H9 (cell line): Measurements from ENCODE around the gene CCDC88C. TPM values are rescaled to one million over a fixed set of nuclear protein-coding genes. Genes with fewer than 3 reads are reported as not detected.

Experiments used
- DNase-seq: peaks from one replicate; pipeline ENCODE4 v3.0.0-alpha.2; 2017
- H2AFZ ChIP-seq: one replicate; pipeline ENCODE4 v1.6.1; 2013; ENCODE audit warnings: mild to moderate bottlenecking, low read length, control low read depth, moderate library complexity
- H2AK5ac ChIP-seq: 2 replicates; pipeline ENCODE4 v1.6.1; 2013; ENCODE audit warnings: low read length, control low read depth, mixed read lengths; ENCODE audit not compliant: insufficient read length
- H2BK120ac ChIP-seq: one replicate; pipeline ENCODE4 v1.6.1; 2013; ENCODE audit warnings: low read depth, mild to moderate bottlenecking, low read length, control low read depth, inconsistent platforms; ENCODE audit not compliant: poor library complexity, severe bottlenecking
- H2BK12ac ChIP-seq: 2 replicates; pipeline ENCODE4 v1.6.1; 2013; ENCODE audit warnings: low read length, control low read depth, mixed read lengths, low read depth; ENCODE audit not compliant: insufficient read length
- H2BK15ac ChIP-seq: 2 replicates; pipeline ENCODE4 v1.6.1; 2013; ENCODE audit warnings: low read depth, low read length, control low read depth
- H2BK20ac ChIP-seq: one replicate; pipeline ENCODE4 v1.6.1; 2013; ENCODE audit warnings: low read depth, mild to moderate bottlenecking, low read length, control low read depth, inconsistent platforms; ENCODE audit not compliant: poor library complexity, severe bottlenecking
- H2BK5ac ChIP-seq: 2 replicates; pipeline ENCODE4 v1.6.1; 2013; ENCODE audit warnings: low read length, control low read depth, mixed read lengths; ENCODE audit not compliant: insufficient read length
- H3K14ac ChIP-seq: 2 replicates; pipeline ENCODE4 v1.6.1; 2013; ENCODE audit warnings: low read length, control low read depth; ENCODE audit not compliant: insufficient read depth
- H3K18ac ChIP-seq: 2 replicates; pipeline ENCODE4 v1.6.1; 2013; ENCODE audit warnings: low read depth, mild to moderate bottlenecking, mixed read lengths, low read length, control low read depth; ENCODE audit not compliant: insufficient read length
- H3K23ac ChIP-seq: 2 replicates; pipeline ENCODE4 v1.6.1; 2013; ENCODE audit warnings: low read length, control low read depth, mixed read lengths, low read depth; ENCODE audit not compliant: insufficient read length
- H3K23me2 ChIP-seq: 2 replicates; pipeline ENCODE4 v1.6.1; 2013; ENCODE audit warnings: low read depth, mild to moderate bottlenecking, mixed read lengths, low read length, control low read depth; ENCODE audit not compliant: insufficient read length, poor library complexity, severe bottlenecking
- H3K27ac ChIP-seq: 2 replicates; pipeline ENCODE4 v1.5.1; 2013; ENCODE audit warnings: low read length, control low read depth, mixed read lengths, low read depth; ENCODE audit not compliant: insufficient read length
- H3K27me3 ChIP-seq: 2 replicates; pipeline ENCODE4 v1.6.1; 2013; ENCODE audit warnings: low read length, control low read depth, inconsistent platforms; ENCODE audit not compliant: insufficient read depth
- H3K4ac ChIP-seq: 2 replicates; pipeline ENCODE4 v1.6.1; 2013; ENCODE audit warnings: low read depth, mild to moderate bottlenecking, control low read depth, inconsistent platforms, low read length, moderate library complexity
- H3K4me1 ChIP-seq: 2 replicates; pipeline ENCODE4 v1.6.1; 2013; ENCODE audit warnings: low read length, control low read depth, inconsistent platforms; ENCODE audit not compliant: insufficient read depth
- H3K4me2 ChIP-seq: 2 replicates; pipeline ENCODE4 v1.6.1; 2013; ENCODE audit warnings: low read length, control low read depth, mixed read lengths; ENCODE audit not compliant: insufficient read length, insufficient read depth
- H3K56ac ChIP-seq: 2 replicates; pipeline ENCODE4 v1.6.1; 2013; ENCODE audit warnings: low read depth, mild to moderate bottlenecking, mixed read lengths, low read length, control low read depth; ENCODE audit not compliant: insufficient read length
- H3K79me1 ChIP-seq: 2 replicates; pipeline ENCODE4 v1.6.1; 2013; ENCODE audit warnings: low read depth, mild to moderate bottlenecking, moderate library complexity, low read length, control low read depth, inconsistent platforms; ENCODE audit not compliant: insufficient read depth, poor library complexity, severe bottlenecking
- H3K79me2 ChIP-seq: 2 replicates; pipeline ENCODE4 v1.6.1; 2013; ENCODE audit warnings: low read length, control low read depth, inconsistent platforms; ENCODE audit not compliant: insufficient read depth
- H3K9ac ChIP-seq: 2 replicates; pipeline ENCODE4 v1.6.1; 2013; ENCODE audit warnings: low read length, control low read depth, mixed read lengths; ENCODE audit not compliant: insufficient read length; ENCODE audit errors: extremely low read depth
- H3K9me3 ChIP-seq: one replicate; pipeline ENCODE4 v1.6.1; 2013; ENCODE audit warnings: low read depth, low read length, inconsistent platforms; ENCODE audit not compliant: control insufficient read depth
- H3T11ph ChIP-seq: one replicate; pipeline ENCODE4 v1.6.1; 2013; ENCODE audit warnings: mild to moderate bottlenecking, low read length, control low read depth, inconsistent platforms
- H4K20me1 ChIP-seq: one replicate; pipeline ENCODE4 v1.6.1; 2013; ENCODE audit not compliant: control insufficient read depth, insufficient read length, insufficient read depth
- H4K5ac ChIP-seq: 2 replicates; pipeline ENCODE4 v1.6.1; 2013; ENCODE audit warnings: low read depth, mild to moderate bottlenecking, mixed read lengths, low read length, control low read depth; ENCODE audit not compliant: insufficient read length
- H4K8ac ChIP-seq: replicated peaks from 2 replicates; pipeline ENCODE4 v1.6.1; 2013; ENCODE audit warnings: low read length, control low read depth, mixed read lengths, low read depth; ENCODE audit not compliant: insufficient read length
- H4K91ac ChIP-seq: 2 replicates; pipeline ENCODE4 v1.6.1; 2013; ENCODE audit warnings: low read depth, mild to moderate bottlenecking, moderate library complexity, mixed read lengths, low read length, control low read depth; ENCODE audit not compliant: insufficient read length
- H3K27ac Mint-ChIP-seq, 3 experiments: 2 replicates in 2 of 3; 3 replicates in 1 of 3; pipeline ENCODE4 v1.8.0; 2020 to 2021; ENCODE audit warnings: mixed read lengths in 3 of 3, mild to moderate bottlenecking in 1 of 3, moderate library complexity in 1 of 3
- H3K27me3 Mint-ChIP-seq: 2 replicates; pipeline ENCODE4 v1.8.0; 2021; ENCODE audit warnings: low read depth, mild to moderate bottlenecking, moderate library complexity, mixed read lengths
- H3K36me3 Mint-ChIP-seq, 3 experiments: 2 replicates in 2 of 3; 3 replicates in 1 of 3; pipeline ENCODE4 v1.8.0; 2020 to 2021; ENCODE audit warnings: low read depth in 3 of 3, mixed read lengths in 3 of 3; ENCODE audit not compliant: insufficient read depth in 1 of 3
- H3K4me1 Mint-ChIP-seq, 2 experiments: 2 replicates each; pipeline ENCODE4 v1.8.0; 2020; ENCODE audit warnings: mixed read lengths in 2 of 2
- H3K4me3 Mint-ChIP-seq, 2 experiments: 2 replicates in 1 of 2; 3 replicates in 1 of 2; pipeline ENCODE4 v1.8.0; 2020 to 2021; ENCODE audit warnings: mild to moderate bottlenecking in 2 of 2, mixed read lengths in 2 of 2, moderate library complexity in 1 of 2
- H3K9me3 Mint-ChIP-seq, 2 experiments: 2 replicates in 1 of 2; 3 replicates in 1 of 2; pipeline ENCODE4 v1.8.0; 2020; ENCODE audit warnings: mild to moderate bottlenecking in 2 of 2, mixed read lengths in 2 of 2, moderate library complexity in 1 of 2
- WGBS: extraction: QIAGEN DNeasy Blood & Tissue Kit; methylation state at CpG from one replicate; pipeline ENCODE4 v1.1.7; 2013; ENCODE audit warnings: missing lambda C conversion rate, low lambda C conversion rate, mixed read lengths; ENCODE audit not compliant: insufficient read length; ENCODE audit errors: extremely low coverage; 5-methylcytosine and 5-hydroxymethylcytosine counted together
- total RNA-seq: library from RNA; stranded (reverse); gene quantifications from 2 replicates; pipeline ENCODE4 v1.2.1, GENCODE V29; 2021
- TF ChIP-seq, protein P1 (sequence below): fragments of 200-600 bp; sonication (generic); conservative IDR thresholded peaks from 3 replicates; pipeline ENCODE4 v1.8.0; 2021; ENCODE audit warnings: antibody characterized with exemption, mild to moderate bottlenecking

Gene CCDC88C
- total RNA-seq, 1 experiment from 2014 or later, result 52.4 TPM

DNA sequence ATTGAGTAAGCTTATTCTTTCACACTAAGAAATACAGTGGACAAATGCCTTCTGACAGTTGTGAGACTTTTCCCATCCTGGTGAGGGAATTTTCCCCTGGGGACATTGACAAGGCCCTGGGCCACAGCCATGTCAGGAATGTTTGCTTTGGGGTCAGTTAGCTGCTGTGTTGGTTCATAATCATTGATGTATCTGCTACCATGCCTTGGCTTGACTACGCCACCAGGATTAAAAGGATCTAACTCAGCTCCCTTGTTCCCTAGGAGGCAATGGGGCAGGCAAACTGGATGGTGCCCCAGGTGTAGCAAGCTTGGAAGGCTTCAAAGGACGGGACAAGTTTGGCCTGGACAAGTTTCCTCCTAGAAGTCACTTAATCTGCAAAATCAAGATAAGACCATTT lies 3.1 kb upstream of the CCDC88C start:
- no peak overlapping the region for H3K4me2 ChIP-seq
- no peak overlapping the region for H3K27ac ChIP-seq
- no peak overlapping the region for H4K5ac ChIP-seq
- no peak overlapping the region for H3T11ph ChIP-seq
- no peak overlapping the region for H3K18ac ChIP-seq
- no peak overlapping the region for H2BK20ac ChIP-seq
- no peak overlapping the region for H4K8ac ChIP-seq
- no peak overlapping the region for H2AFZ ChIP-seq
- no peak overlapping the region for H3K9ac ChIP-seq
- no peaks in the 10 kb centered on the region for H4K20me1 ChIP-seq
- H2AK5ac ChIP-seq, result no peak overlapping the region
- H3K23me2 ChIP-seq, result peaks cover 9% of the 10 kb centered on the region
- H4K91ac ChIP-seq, result no peak overlapping the region
- H3K23ac ChIP-seq, result no peak overlapping the region
- Mint-ChIP-seq H3K27ac (no peak overlapping the region), H3K4me3 (no peak overlapping the region), H3K27me3 (peaks cover 3% of the 10 kb centered on the region), H3K4me1 (peaks cover 14 to 20% of the 10 kb centered on the region in 2 experiments), H3K36me3 (peaks cover 2 to 9% (median 3%) of the 10 kb centered on the region in 3 experiments; a peak in 5 of 7 replicates), H3K9me3 (peaks cover 5 to 7% of the 10 kb centered on the region in 2 experiments; a peak in 2 of 5 replicates)
- no peak overlapping the region for H2BK12ac ChIP-seq
- no peaks in the 10 kb centered on the region for H3K79me1 ChIP-seq
- no peak overlapping the region for H2BK5ac ChIP-seq
- no peak overlapping the region for H3K4ac ChIP-seq
- peaks cover 11% of the 10 kb centered on the region for H3K9me3 ChIP-seq
- TF ChIP-seq, protein P1, sequence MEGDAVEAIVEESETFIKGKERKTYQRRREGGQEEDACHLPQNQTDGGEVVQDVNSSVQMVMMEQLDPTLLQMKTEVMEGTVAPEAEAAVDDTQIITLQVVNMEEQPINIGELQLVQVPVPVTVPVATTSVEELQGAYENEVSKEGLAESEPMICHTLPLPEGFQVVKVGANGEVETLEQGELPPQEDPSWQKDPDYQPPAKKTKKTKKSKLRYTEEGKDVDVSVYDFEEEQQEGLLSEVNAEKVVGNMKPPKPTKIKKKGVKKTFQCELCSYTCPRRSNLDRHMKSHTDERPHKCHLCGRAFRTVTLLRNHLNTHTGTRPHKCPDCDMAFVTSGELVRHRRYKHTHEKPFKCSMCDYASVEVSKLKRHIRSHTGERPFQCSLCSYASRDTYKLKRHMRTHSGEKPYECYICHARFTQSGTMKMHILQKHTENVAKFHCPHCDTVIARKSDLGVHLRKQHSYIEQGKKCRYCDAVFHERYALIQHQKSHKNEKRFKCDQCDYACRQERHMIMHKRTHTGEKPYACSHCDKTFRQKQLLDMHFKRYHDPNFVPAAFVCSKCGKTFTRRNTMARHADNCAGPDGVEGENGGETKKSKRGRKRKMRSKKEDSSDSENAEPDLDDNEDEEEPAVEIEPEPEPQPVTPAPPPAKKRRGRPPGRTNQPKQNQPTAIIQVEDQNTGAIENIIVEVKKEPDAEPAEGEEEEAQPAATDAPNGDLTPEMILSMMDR, result no peak
- no CpG with 5 or more reads among the region's 2 CpGs for WGBS
- H3K27me3 ChIP-seq, result no peaks in the 10 kb centered on the region
- H3K4me1 ChIP-seq, result peaks cover 2% of the 10 kb centered on the region; the same call in 1 of the 2 replicates
- no peak overlapping the region for H3K14ac ChIP-seq
- DNase-seq, result no peak
- no peaks in the 10 kb centered on the region for H3K79me2 ChIP-seq
- H2BK120ac ChIP-seq, result no peak overlapping the region
- H3K56ac ChIP-seq, result no peak overlapping the region
- no peak overlapping the region for H2BK15ac ChIP-seq
